ENCODE measurements around the gene CCDC33.
"Not testable (repeated sequence)": the region's sequence is repeated elsewhere in the genome, so short reads cannot be mapped to it uniquely, and the experiment has no call there.

The CCDC33 gene

DNA sequence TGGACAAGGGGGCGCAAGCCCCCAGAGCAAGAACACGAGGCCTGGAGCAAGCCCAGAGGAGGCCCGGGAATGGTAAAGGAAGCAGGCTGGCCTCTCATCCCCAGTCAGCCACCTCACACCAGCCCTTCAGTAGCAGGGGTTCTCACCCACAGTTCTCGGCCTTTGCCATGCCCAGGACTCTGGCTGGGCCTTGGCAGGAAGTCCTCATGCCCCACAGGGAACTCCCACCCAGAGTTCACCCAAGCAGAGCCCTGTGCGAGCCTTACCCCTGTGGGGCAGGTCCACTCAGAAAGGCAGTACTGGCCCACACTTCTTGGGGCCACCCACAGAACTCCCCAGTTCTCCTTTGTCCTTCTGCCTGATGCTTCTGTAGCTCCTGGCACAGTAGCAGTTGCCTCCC lies 101.0 kb downstream of the CCDC33 start:
- no peak for DNase-seq

DNA sequence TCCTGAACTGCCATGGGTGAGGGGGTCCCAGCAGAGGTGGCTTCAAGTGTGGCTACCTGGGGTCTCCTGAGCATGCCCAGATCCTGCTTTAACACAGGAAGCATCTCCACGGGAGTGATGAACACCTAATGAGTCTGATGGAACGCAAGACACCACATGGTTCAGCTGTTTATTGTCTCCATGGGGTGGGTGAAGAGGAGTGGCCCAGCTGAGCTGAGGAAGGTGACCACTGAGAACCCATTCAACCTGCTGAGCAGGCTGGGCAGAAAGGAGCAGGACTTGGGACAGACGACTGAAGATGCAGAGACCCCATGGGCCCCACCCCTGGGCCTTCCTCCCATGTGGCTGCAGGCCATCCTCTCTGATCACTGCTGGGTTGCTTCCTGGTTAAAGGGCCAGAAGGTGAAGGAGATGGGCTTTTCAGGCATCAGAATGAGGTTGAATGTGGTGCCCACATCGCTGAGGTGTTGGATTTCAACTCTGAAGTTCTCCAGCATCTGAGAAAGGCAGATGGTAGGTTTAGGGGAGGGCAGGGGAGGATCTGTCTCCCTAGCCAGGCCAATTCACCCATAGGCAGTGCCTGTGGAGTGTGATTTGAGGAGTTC lies 101.6 kb downstream of the CCDC33 start:
- no peak for DNase-seq

DNA sequence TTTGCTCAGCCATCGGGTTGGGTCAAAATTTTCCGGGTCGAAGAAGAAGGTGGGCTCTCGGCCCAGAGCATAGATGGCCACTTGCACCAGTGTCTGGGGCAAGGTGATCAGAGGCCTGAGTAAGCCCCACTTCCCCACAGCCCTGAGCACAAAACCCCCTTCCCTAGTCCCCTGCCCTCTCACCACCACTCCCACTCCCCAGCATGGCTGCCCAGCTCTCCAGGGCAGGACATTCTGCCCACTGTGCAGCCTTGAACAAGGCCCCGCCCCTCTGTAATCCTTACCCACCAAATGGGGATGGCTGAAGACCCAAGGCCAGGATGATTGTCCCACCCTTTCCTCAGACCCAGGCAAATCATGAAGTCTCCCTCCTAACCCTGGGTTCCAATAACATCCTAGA lies 102.5 kb downstream of the CCDC33 start:
- DNase-seq = no peak

DNA sequence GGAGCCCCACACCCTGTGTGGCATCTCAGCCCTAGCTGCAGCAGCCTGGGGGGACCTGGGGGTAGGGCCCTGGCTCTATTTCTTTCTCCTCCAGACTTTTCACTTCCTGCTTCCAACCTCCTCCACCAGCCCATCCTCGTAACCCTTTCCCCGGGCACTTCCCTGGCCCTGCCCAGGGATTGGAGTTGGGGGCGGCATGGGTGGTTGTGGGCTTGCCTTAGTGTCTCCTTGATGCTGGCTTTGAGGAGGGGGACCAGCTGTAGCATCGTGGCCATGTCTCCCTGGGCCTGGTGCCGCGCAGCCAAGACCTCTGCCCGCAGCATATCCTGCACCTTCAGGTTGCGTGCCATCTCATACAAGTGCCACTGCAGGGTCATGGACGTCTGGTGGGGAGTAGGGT lies 103.2 kb downstream of the CCDC33 start:
- DNase-seq = no peak

DNA sequence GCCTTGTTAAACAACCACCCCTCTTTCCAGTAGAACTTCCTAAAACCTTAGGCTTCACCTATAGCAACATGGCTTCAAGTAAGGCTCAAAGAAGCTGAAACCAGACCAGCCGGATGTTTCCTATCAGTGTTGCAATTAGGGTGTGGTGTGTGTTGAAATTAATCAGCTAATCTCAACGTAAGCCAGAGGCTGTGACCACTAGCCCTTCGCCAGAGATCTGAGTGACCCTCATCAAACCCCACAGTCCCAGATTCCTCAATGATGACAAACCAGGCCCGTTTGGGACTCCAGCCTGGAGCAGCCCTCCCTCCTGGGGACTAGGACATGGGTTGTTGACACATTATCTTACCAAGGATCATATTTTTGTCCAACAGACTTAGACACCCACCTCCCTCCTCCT lies 104.0 kb downstream of the CCDC33 start:
- DNase-seq = no peak

DNA sequence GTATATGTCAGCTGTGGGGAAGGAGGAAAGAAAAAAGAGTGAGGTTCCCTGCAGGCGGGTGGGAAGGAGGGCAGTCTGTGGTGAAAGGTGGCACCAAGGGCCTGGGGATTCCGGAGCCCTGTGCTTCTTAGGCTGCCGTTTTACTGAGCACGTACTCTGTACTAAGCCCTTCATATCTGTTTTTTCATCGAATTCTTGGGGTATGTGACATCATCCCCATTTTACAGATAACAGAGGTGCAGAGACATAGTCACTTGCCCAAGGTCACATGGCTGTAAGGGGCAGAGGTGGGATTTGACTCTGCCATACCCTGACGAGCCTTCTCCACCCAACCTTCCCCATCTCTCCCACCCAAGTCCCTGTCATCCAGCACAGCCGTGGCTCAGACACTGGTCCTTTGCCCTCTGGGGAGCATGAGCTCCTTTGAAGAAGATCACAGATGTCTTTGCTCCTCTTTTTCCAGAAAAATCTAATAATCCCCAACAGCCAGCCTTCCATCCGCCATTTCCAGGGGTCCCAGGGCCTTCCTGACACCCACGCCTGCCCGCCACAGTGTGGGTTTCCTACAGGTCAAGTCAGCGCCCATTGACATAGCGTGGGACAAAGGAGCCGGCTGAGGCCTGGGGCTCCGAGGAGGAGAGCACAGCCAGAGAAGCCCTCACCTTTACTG lies 107.1 kb downstream of the CCDC33 start:
- DNase-seq = no peak

DNA sequence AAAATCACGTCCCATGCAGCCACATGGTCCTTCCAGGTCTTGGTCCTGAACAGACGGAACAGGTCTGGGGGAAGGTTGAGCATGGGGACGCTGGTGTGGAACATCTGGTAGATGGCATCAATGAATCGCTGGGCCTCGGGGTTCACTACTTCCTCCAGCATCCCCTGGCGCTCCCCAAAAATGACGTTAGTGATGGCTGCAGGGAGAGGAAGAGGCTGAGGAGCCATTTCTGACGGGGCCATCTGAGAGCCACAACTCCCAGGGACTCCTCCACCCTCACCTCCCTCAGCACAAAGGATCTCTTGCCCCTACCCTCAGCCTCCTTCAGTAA lies 107.6 kb downstream of the CCDC33 start:
- no peak for DNase-seq

DNA sequence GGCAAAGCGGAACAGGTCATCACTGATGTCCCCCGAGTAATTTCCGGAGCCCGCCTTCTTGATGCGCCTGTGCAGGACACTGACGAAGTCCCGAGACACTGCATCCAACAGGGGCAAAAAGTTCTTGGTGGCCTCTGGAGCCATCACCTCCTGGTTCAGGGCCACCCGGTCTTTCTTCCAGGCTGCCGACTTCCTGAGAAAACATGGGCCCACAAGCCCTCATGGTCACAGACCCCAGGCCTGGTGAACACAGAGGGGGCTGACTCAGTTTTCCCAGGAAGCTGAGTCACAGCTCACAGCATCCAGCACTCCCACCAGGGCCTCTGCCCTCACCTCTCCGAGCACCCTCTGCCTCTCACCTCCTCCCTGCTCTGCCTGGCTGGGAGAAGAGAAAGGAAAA lies 108.9 kb downstream of the CCDC33 start:
- no peak for DNase-seq

DNA sequence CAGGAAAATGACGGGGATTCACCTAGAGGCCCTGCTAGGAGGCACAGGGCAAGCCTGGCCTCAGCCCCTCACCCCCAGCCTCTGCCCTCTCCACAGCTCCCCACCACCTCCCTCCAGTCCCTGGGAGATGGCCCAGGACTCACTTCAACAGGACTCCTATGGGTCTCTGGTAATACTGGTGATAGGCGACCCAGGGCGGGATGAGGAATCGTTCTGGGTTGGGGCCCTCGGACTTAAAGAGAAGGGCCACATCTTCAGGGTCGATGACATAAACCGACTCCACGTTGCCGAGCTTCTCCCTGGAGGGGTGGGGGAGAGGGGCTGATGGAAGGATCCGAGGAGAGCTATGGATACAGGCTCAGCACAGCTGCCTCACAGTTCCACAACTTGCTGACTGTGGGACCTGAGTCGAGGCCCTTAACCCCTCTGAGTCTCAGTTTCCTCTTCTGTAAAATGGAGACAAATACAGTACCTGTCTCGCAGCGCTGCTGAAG lies 111.7 kb downstream of the CCDC33 start:
- DNase-seq = no peak

DNA sequence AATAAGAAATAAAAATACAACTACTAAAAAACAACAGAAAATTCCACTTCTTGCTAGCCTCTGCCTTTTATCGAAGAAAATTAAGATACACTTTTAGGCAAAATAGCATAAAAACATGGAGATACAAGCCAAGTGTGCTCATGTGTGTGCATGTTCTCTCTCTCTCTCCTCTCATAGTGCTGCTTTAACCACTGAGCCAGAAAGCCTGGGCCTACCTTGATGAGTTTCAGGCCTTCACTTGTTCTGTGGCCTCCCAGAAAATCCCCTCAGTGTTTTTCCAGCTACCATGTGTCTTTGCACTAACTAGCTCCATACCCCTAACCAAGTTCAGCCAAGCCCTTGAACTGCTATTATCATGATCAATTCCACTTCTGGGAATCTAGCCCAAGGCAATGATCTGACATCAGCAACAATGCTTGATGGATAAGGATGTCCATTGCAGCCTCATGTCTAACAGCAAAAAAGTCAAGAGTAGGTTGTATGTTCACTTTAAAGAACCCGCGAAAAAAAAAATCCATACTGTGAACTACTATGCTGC lies 113.2 kb downstream of the CCDC33 start:
- no peak for DNase-seq

DNA sequence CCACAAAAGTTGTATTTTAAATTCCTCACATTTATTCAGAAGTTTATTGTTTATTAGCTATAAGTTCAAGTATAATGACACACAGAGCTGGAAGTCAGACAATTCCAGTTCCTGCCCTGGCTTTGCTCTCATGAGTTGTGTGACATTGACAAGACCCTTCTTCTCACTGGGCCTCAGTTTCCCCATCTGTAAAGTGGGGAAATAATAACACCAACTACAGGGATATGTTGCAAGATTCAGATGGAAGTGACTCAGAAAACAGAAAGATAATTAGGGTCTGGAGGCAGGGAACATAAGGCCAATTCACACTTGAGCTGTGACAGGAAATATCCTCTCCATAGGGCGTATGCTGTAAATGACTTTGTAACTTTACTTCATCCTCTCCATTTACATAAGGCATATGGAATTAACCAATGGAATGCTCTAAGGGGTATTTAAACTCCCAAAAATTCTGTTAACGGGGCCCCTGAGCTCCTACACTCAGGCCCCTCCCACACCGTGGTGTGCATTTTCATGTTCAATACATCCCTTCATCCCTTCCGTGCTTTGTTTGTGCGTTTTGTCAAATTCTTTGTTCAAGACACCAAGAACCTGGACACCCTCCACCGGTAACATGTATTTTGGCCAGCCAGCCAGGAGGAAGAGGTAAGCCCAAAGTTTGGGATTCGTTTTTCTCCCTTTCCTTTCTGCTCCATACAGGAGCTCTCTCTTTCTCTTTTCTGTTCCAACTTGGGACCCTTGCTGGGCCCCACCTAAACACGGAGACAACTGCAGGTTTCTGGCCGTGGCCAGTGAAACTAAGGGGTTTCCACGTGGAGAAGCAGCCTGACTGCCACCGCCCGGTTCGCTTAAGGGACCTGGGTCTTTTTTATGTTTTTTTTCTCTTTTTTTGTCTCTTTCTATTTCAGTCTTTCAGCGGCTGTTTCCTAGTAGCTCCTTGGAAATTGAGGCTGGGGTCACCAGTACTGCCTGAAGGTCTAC lies 114.5 kb downstream of the CCDC33 start:
- no peak for DNase-seq

DNA sequence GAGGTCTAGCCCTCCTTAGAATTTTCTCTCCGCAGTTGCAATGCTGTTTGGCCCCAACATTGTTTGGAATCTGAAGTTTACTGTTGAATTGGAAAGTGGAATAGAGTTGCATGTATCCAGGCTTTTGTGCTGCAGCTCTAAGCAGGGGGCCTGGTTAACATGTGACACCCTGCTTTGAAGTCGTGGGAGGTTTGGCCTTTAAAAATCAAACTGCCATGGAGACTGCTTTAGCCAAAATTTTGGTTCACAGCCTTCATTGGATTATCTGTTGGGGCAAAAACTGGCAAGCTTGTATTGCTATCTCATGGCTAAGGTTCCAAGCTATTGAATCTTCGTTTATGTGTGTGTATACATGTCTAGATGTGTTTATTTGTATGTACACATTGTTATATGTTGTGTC lies 115.5 kb downstream of the CCDC33 start:
- DNase-seq = no peak

DNA sequence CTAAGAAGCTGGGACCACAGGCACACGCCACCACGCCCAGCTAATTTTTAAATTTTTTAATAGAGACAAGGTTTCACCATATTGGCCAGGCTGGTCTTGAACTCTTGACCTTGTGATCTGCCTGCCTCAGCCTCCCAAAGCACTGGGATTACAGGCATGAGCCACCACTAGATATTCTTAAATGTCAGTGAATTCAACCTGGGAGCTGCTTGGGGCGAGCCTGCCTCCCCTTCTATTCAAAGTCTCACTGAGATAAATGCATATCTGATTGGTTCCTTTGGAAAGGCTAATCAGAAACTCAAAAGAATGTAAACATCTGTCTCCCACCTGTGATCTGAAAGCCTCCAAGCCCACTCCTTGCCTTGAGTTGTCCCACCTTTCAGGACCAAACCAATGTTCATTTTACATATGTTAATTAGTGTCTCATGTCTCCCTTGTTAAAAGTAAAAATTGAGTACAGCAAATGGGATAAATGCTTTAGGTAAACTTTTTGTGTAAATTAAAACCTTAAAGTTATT lies 116.3 kb downstream of the CCDC33 start:
- no peak for DNase-seq

DNA sequence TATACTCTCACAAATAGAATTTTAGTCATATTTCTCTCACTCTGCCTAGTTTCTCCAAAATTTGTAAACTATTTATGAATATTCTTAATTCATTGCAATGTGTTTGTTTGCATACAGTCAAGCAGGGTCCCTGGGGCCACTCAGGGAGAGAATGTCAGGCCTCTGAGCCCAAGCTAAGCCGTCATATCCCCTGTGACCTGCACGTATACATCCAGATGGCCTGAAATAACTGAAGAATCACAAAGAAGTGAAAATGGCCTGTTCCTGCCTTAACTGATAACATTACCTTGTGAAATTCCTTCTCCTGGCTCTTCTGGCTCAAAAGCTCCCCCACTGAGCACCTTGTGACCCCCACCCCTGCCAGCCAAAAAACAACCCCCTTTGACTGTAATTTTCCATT lies 117.9 kb downstream of the CCDC33 start:
- DNase-seq = not testable (repeated sequence)

DNA sequence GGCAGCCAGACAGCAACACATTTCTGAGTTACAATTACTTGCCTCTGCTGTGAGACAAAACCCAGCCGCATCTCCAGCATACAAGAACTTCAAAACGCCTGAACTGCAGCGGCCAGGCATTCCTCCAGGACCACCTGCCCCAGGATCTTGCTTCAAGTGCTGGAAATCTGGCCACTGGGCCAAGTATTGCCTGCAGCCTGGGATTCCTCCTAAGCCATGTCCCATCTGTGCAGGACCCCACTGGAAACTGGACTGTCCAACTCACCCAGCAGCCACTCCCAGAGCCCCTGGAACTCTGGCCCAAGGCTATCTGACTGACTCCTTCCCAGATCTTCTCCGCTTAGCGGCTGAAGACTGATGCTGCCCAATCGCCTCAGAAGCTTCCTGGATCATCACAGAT lies 119.9 kb downstream of the CCDC33 start:
- DNase-seq = not testable (repeated sequence)

DNA sequence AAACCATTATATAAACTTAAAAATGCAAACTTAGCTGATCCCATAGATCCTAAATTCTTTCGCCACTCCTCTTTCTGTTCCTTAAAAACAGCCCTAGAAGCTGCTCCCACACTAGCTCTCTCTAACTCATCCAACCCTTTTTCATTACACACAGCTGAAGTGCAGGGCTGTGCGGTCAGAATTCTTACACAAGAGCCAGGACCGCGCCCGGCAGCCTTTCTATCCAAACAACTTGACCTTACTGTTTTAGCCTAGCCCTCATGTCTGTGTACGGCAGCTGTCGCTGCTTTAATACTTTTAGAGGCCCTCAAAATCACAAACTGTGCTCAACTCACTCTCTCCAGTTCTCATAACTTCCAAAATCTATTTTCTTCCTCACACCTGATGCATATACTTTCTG lies 121.4 kb downstream of the CCDC33 start:
- not testable (repeated sequence) for DNase-seq

DNA sequence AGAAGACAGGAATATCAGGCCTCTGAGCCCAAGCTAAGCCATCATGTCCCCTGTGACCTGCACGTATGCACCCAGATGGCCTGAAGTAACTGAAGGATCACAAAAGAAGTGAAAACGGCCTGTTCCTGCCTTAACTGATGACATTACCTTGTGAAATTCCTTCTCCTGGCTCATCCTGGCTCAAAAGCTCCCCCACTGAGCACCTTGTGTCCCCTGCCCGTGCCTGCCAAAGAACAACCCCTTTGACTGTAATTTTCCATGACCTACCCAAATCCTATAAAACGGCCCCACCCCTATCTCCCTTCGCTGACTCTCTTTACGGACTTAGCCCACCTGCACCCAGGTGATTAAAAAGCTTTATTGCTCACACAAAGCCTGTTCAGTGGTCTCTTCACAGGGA lies 123.2 kb downstream of the CCDC33 start:
- peak in 1 of 14 donors; percentile 47 for DNase-seq

DNA sequence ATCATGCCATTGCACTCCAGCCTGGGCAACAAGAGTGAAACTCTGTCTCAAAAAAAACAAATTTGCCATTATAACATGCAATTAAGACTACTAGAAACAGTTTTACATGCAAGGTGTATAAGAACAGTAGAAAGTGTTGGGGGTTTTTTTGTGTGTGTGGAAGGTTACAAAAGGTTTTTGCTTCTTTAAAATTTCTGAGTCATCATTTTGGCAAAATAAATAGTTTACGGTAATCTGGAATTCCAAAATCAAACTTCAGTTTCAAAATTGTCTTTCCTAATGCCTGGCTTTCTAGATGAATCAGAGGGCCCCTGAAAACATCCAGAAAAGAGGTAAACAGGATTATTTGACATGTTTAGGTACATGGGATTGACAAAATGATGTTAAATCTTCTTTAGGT lies 124.7 kb downstream of the CCDC33 start:
- not testable (repeated sequence) for DNase-seq

DNA sequence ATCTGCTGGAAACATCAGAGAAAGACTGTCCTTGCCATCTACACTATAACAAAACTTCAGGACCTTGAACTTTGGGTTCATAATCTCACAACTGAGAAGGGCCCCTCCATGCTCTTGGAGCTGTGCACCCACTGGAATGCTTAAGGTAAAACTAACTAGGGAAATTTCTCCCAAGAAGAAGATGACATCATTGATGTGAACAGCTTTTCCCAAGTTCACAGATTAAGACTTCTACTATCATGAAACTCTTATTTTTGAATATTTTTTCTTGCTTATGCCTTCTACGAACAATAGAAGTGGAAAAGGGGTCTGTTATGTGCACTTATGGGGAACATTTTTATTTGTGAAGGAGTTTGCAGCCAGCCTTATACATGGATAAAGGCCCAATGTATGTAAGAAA lies 126.4 kb downstream of the CCDC33 start:
- no peak for DNase-seq

DNA sequence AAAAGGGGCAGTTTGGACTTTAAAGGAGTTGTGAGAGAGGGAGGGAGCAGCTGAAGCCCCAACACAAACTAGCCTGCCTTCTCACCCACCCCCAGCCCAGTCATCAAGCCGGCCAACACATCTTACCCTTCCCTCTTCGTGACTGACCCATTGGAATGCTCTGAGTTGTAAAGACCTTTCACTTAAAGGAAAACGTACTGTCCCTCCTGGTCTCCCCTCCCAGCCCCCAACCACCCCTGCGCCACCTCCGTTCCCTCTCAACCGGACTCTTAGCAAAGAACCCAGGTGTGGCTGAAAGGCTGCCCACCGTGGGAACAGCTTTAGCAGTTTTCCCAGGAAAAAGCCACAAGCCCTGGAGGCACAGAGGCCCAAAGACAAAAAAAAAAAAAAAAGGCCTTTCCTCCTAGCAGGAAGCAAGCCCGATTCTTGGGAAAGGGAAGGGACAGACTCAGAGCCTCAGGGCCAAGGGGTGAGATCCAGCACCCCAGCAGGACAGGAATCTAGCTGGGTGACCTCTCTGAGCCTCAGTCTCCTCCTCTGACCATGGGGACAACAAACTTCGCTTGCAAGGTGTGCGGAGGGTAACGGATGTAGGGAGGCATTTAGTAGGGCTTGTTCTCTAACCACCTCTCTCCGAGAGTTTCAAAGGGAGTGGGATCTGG lies 128.9 kb downstream of the CCDC33 start:
- DNase-seq = no peak

DNA sequence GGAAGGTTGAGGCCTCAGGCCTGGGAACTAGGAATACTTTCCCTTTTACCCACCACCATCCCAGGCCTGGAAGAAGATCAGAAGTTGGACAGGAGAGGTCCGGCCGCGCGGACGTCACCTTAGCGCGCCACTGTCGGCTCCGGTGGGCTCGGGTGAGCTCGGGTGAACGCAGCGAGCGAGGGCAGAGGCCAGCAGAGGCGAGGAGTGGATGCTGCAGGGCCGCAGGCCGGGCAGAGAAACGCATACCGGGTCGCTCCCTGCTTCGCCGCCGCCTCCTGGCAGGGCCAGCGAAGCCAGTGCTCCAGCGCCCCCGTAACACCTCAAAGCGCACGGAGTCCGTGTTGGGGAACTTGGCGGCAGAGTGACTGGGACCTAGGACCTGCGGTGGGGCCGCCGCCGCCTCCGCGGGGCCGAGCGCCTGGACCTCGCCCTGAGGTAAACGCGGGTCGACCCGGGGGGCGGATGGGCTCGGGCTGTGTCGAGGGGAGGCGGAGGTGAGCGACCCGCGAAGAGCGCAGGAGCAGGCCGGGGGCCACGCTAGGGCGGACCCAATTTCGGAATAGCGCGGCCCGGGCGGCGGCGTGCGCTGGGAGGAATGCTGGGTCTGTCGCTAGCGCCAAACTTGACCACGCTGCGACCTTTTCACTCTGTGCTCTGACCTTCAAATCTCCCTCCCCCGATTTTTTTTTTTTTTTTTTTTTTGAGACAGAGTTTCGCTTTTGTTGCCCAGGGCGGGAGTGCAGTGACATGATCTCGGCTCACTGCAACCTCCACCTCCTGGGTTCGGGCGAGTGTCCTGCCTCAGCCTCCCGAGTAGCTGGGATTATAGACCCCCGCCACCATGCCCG lies 129.7 kb downstream of the CCDC33 start:
- no peak for DNase-seq

All from C1 segment of cervical spinal cord (tissue), 14 donors.